HG02981 (cell line): ENCODE measurements around the gene PHLDA2.

Source experiments
- ATAC-seq: cut with Tn5 transposase; IDR thresholded peaks from one replicate; pipeline ENCODE4 v1.9.1; 2021; ENCODE audit warnings: mild to moderate bottlenecking, moderate library complexity; ENCODE audit not compliant: unreplicated experiment

PHLDA2 gene

GRCh38 chr11:2883640-2883978 is 45.6 kb downstream of the PHLDA2 start:
- ATAC-seq, result no peak

GRCh38 chr11:2882396-2883110 is 46.7 kb downstream of the PHLDA2 start:
- ATAC-seq, result no peak

- ATAC-seq, result no peak
These were observed 47.2 kb downstream of the PHLDA2 start for GRCh38 chr11:2881981-2882375.

DNA sequence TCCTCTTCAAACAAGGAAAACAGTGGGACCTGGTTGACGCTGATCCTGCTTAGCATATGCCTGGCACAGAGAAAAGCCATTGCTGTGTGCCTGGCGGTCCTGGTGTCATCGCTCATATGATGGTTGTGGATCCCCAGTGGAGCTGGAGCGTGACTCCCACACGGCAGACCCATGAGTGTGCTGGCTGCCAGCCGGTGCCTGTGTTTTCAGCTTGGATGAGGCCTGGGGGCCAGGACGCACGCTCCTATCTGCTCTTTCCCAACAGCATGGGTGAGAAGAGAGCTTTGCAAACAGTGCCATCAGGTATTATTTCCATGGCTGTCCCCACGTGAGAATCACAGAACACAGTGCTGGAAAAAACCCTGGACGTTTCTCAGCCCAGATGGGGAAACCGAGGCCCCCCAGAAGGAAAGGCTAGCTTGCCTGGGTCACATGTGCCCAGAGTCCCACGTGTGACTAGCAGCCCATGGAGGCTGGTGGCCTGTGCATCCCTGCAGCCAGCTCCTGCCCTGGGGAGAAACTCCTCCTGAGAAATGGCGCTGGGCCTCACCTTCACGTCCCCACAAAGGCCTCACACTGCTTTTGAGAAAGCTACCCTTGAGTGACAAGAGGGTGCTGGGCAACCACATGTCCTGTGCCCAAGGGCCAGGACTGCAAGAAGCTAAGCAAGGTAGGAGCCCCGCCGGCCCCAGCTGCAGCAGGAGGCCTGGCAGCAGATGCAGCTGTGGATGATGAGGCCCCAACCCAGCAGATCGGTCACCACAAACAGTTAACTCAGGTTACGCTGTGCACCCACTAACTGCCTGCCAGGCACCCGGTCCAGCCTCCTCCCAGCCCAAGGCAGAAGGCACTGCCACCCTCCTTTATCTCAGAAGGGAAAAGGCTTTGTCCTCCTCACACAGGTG is 47.9 kb downstream of the PHLDA2 start:
- no peak for ATAC-seq

- no peak for ATAC-seq
These were observed 48.6 kb downstream of the PHLDA2 start for GRCh38 chr11:2880646-2881045.

DNA sequence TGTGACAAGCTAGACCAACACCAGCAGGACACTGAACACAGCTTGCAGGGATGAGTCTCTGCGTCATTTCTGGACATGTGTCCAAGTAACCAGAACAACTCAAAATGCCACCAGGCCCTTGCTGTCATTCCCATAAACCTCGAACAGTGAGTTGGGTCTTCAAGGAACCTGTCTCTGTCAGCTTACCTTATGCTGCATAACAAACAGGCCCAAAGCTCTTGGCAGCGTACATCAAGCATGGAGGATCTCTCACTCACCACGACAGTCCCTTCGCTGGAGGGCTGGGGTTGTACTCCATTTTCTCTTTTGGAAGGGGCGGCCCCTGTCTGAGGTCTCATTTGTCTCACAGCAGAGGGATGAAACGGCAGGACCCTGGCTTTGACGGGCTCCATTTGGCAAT is 50.4 kb downstream of the PHLDA2 start:
- no peak for ATAC-seq
